ENCODE data around the gene TCEAL3. TPM values are rescaled to one million over a fixed set of nuclear protein-coding genes. Genes with fewer than 3 reads are reported as not detected.
A peak's percentile ranks its signal among the peaks of the same experiment; 100 is the strongest.

TCEAL3 gene
- polyA plus RNA-seq, 1 of the 3 experiments (the other 2 are of a cell fraction) = 26.7 TPM

- no peaks in the 10 kb centered on the region; the same call in 1 of the 2 replicates for H3K27me3 ChIP-seq (ENCODE audit: insufficient read depth)
- no peak for DNase-seq
- peak overlapping the region; percentile 86 to 92 for H3K27ac ChIP-seq (ENCODE audit: low read depth in 2 of 2, low read length in 1 of 2)
- H3K9me3 ChIP-seq = no peaks in the 10 kb centered on the region
- peak overlapping the region; percentile 60; the same call in 1 of the 2 replicates for H2AFZ ChIP-seq (ENCODE audit: low read depth)
- peaks cover 6% of the 10 kb centered on the region; the same call in 1 of the 2 replicates for H3K79me2 ChIP-seq (ENCODE audit: insufficient read depth)
- no peaks in the 10 kb centered on the region for H3K9me2 ChIP-seq
- H3K4me3 ChIP-seq (ENCODE audit: low read depth in 2 of 2, low read length in 1 of 2) = peak overlapping the region; percentile 62 to 67
- H4K20me1 ChIP-seq (ENCODE audit: insufficient read depth) = no peaks in the 10 kb centered on the region
- peaks cover 14% of the 10 kb centered on the region for H3F3A ChIP-seq (replicated peaks; ENCODE audit: insufficient read depth)
- H3K4me1 ChIP-seq (ENCODE audit: control insufficient read depth in 1 of 2, insufficient read depth in 2 of 2, low read depth in 1 of 2, low read length in 1 of 2) = peaks cover 1 to 3% of the 10 kb centered on the region in 2 experiments; a peak in 3 of 4 replicates
- no peaks in the 10 kb centered on the region for H3K36me3 ChIP-seq (replicated peaks in 1 of 2; ENCODE audit: control insufficient read depth in 1 of 2, insufficient read depth in 2 of 2, low read length in 1 of 2)
- TF ChIP-seq REST (IDR thresholded peaks at IDR 0.05; ENCODE audit: low read depth, low read length) = no peak
- no peak for TF ChIP-seq RAD21 (IDR thresholded peaks at IDR 0.05; ENCODE audit: low read length)
- TF ChIP-seq USF2 (IDR thresholded peaks at IDR 0.05; ENCODE audit: borderline replicate concordance, low read depth, low read length) = no peak
- no peak for TF ChIP-seq ELF1 (IDR thresholded peaks at IDR 0.05)
- WGBS (ENCODE audit: low lambda C conversion rate) = 24% methylated on average over 6 of the region's 6 CpGs
- ChIA-PET CTCF (interaction anchor here (0.5 to 1.9 kb wide), 27 partner anchors 8 to 274 kb away, joined by 3 to 13 read pairs (median 3); partner anchors contain the start of genes MORF4L2, TCEAL3 and TCEAL9), POLR2A (interaction anchor here (0.5 to 1.9 kb wide), 3 partner anchors 9 to 57 kb away, joined by 3 to 7 read pairs (median 7); partner anchors contain the start of gene MORF4L2)
- H3K9ac ChIP-seq = peak overlapping the region; percentile 79
- peak overlapping the region; percentile 82 for H3K4me2 ChIP-seq
Observed at GRCh38 chrX:103630171-103630511, 22.4 kb downstream of the TCEAL3 start.

DNA sequence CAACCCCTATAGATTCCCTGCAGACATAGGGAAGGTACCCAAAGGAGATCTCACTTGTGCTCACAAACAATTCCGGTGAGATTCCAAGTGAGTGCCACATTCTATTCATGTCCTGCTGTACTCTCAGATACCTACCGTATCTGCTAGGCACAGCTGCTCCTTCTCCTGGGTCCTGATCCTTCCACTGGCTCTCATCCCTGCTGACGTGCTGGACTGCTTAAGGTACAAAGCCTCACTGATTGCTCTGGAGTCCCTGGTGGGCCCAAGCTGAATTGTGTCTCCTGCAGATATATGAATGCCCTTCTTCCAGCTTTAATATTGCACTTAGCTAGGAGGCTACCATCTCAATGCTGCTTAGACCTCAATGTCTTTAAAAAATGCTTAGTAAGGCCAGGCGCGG, 23.4 kb downstream of the TCEAL3 start:
- H3K27me3 ChIP-seq (ENCODE audit: insufficient read depth) = no peaks in the 10 kb centered on the region; the same call in 1 of the 2 replicates
- no peak for DNase-seq
- H3F3A ChIP-seq (replicated peaks; ENCODE audit: insufficient read depth) = peaks cover 13% of the 10 kb centered on the region
- H2AFZ ChIP-seq (ENCODE audit: low read depth) = no peak overlapping the region
- no peak overlapping the region for H3K4me2 ChIP-seq
- H3K27ac ChIP-seq (ENCODE audit: low read depth in 2 of 2, low read length in 1 of 2) = no peak overlapping the region
- ChIA-PET POLR2A (interaction anchor here (1.9 kb wide), 1 partner anchor 8 kb away, joined by 7 read pairs; no protein-coding TSS in a partner anchor), CTCF (interaction anchor here (0.6 to 1.9 kb wide), 8 partner anchors 9 to 142 kb away, joined by 3 to 12 read pairs (median 4); partner anchors contain the start of gene MORF4L2)
- no peak for TF ChIP-seq EP300 (IDR thresholded peaks at IDR 0.05; ENCODE audit: borderline replicate concordance in 1 of 2, low read depth in 1 of 2, low read length in 1 of 2)
- no peak for TF ChIP-seq GABPA (IDR thresholded peaks at IDR 0.05; ENCODE audit: low read depth)
- no peaks in the 10 kb centered on the region for H3K9me2 ChIP-seq
- H3K36me3 ChIP-seq (replicated peaks in 1 of 2; ENCODE audit: control insufficient read depth in 1 of 2, insufficient read depth in 2 of 2, low read length in 1 of 2) = no peaks in the 10 kb centered on the region
- WGBS (ENCODE audit: low lambda C conversion rate) = 71% methylated on average over 5 of the region's 5 CpGs
- H3K79me2 ChIP-seq (ENCODE audit: insufficient read depth) = peaks cover 6% of the 10 kb centered on the region; the same call in 1 of the 2 replicates
- no peaks in the 10 kb centered on the region for H4K20me1 ChIP-seq (ENCODE audit: insufficient read depth)
- H3K9me3 ChIP-seq = no peaks in the 10 kb centered on the region
- no peak overlapping the region for H3K4me3 ChIP-seq (ENCODE audit: low read depth in 2 of 2, low read length in 1 of 2)
- peaks cover 0 to 3% of the 10 kb centered on the region in 2 experiments; a peak in 3 of 4 replicates for H3K4me1 ChIP-seq (ENCODE audit: control insufficient read depth in 1 of 2, insufficient read depth in 2 of 2, low read depth in 1 of 2, low read length in 1 of 2)
- no peak overlapping the region for H3K9ac ChIP-seq
